IPS DF 4.7 (cell line): ENCODE data around the gene CRY1.

Experiments
- DNase-seq: peaks from one replicate; pipeline ENCODE4 v3.0.0-alpha.2; 2013; ENCODE audit warnings: low spot score; ENCODE audit errors: extremely low read depth

Gene CRY1

GRCh38 chr12:106971065-106971464 lies 122.3 kb downstream of the CRY1 start:
- no peak for DNase-seq

GRCh38 chr12:106964526-106964925 lies 128.8 kb downstream of the CRY1 start:
- DNase-seq: no peak

GRCh38 chr12:106962286-106962685 lies 131.1 kb downstream of the CRY1 start:
- no peak for DNase-seq

- no peak for DNase-seq
Measured at GRCh38 chr12:106960443-106960842, 132.9 kb downstream of the CRY1 start.

GRCh38 chr12:106957583-106957982 lies 135.8 kb downstream of the CRY1 start:
- no peak for DNase-seq

GRCh38 chr12:106956048-106956578 lies 137.2 kb downstream of the CRY1 start:
- DNase-seq: no peak

- peak; percentile 72 for DNase-seq
Measured at GRCh38 chr12:106955377-106956047, 137.8 kb downstream of the CRY1 start, which contains the start of gene TMEM263. Gene TMEM263 (plus strand): TSS chr12:106955907. CDS start chr12:106967117, 11,210 bp downstream.

- DNase-seq: no peak
Measured at GRCh38 chr12:106954462-106955376, 138.6 kb downstream of the CRY1 start.

- DNase-seq: no peak
Measured at GRCh38 chr12:106953352-106954250, 139.7 kb downstream of the CRY1 start.

GRCh38 chr12:106950591-106950990 lies 142.8 kb downstream of the CRY1 start:
- DNase-seq: no peak

GRCh38 chr12:106947461-106947860 lies 145.9 kb downstream of the CRY1 start:
- no peak for DNase-seq

- no peak for DNase-seq
Measured at GRCh38 chr12:106945261-106945851, 148.0 kb downstream of the CRY1 start.

GRCh38 chr12:106942775-106943174 lies 150.6 kb downstream of the CRY1 start:
- DNase-seq: no peak

GRCh38 chr12:106941481-106942156 lies 151.7 kb downstream of the CRY1 start:
- no peak for DNase-seq
